H9 (cell line): Measurements from ENCODE around the gene ERCC6L. TPM values are rescaled to one million over a fixed set of nuclear protein-coding genes. Genes with fewer than 3 reads are reported as not detected.
A peak's percentile ranks its signal among the peaks of the same experiment; 100 is the strongest.

Experiments used
- DNase-seq: peaks from one replicate; pipeline ENCODE4 v3.0.0-alpha.2; 2017
- H2AFZ ChIP-seq: one replicate; pipeline ENCODE4 v1.6.1; 2013; ENCODE audit warnings: mild to moderate bottlenecking, low read length, control low read depth, moderate library complexity
- H2AK5ac ChIP-seq: 2 replicates; pipeline ENCODE4 v1.6.1; 2013; ENCODE audit warnings: low read length, control low read depth, mixed read lengths; ENCODE audit not compliant: insufficient read length
- H2BK120ac ChIP-seq: one replicate; pipeline ENCODE4 v1.6.1; 2013; ENCODE audit warnings: low read depth, mild to moderate bottlenecking, low read length, control low read depth, inconsistent platforms; ENCODE audit not compliant: poor library complexity, severe bottlenecking
- H2BK12ac ChIP-seq: 2 replicates; pipeline ENCODE4 v1.6.1; 2013; ENCODE audit warnings: low read length, control low read depth, mixed read lengths, low read depth; ENCODE audit not compliant: insufficient read length
- H2BK15ac ChIP-seq: 2 replicates; pipeline ENCODE4 v1.6.1; 2013; ENCODE audit warnings: low read depth, low read length, control low read depth
- H2BK20ac ChIP-seq: one replicate; pipeline ENCODE4 v1.6.1; 2013; ENCODE audit warnings: low read depth, mild to moderate bottlenecking, low read length, control low read depth, inconsistent platforms; ENCODE audit not compliant: poor library complexity, severe bottlenecking
- H2BK5ac ChIP-seq: 2 replicates; pipeline ENCODE4 v1.6.1; 2013; ENCODE audit warnings: low read length, control low read depth, mixed read lengths; ENCODE audit not compliant: insufficient read length
- H3K14ac ChIP-seq: 2 replicates; pipeline ENCODE4 v1.6.1; 2013; ENCODE audit warnings: low read length, control low read depth; ENCODE audit not compliant: insufficient read depth
- H3K18ac ChIP-seq: 2 replicates; pipeline ENCODE4 v1.6.1; 2013; ENCODE audit warnings: low read depth, mild to moderate bottlenecking, mixed read lengths, low read length, control low read depth; ENCODE audit not compliant: insufficient read length
- H3K23ac ChIP-seq: 2 replicates; pipeline ENCODE4 v1.6.1; 2013; ENCODE audit warnings: low read length, control low read depth, mixed read lengths, low read depth; ENCODE audit not compliant: insufficient read length
- H3K23me2 ChIP-seq: 2 replicates; pipeline ENCODE4 v1.6.1; 2013; ENCODE audit warnings: low read depth, mild to moderate bottlenecking, mixed read lengths, low read length, control low read depth; ENCODE audit not compliant: insufficient read length, poor library complexity, severe bottlenecking
- H3K27ac ChIP-seq: 2 replicates; pipeline ENCODE4 v1.5.1; 2013; ENCODE audit warnings: low read length, control low read depth, mixed read lengths, low read depth; ENCODE audit not compliant: insufficient read length
- H3K27me3 ChIP-seq: 2 replicates; pipeline ENCODE4 v1.6.1; 2013; ENCODE audit warnings: low read length, control low read depth, inconsistent platforms; ENCODE audit not compliant: insufficient read depth
- H3K4ac ChIP-seq: 2 replicates; pipeline ENCODE4 v1.6.1; 2013; ENCODE audit warnings: low read depth, mild to moderate bottlenecking, control low read depth, inconsistent platforms, low read length, moderate library complexity
- H3K4me1 ChIP-seq: 2 replicates; pipeline ENCODE4 v1.6.1; 2013; ENCODE audit warnings: low read length, control low read depth, inconsistent platforms; ENCODE audit not compliant: insufficient read depth
- H3K4me2 ChIP-seq: 2 replicates; pipeline ENCODE4 v1.6.1; 2013; ENCODE audit warnings: low read length, control low read depth, mixed read lengths; ENCODE audit not compliant: insufficient read length, insufficient read depth
- H3K56ac ChIP-seq: 2 replicates; pipeline ENCODE4 v1.6.1; 2013; ENCODE audit warnings: low read depth, mild to moderate bottlenecking, mixed read lengths, low read length, control low read depth; ENCODE audit not compliant: insufficient read length
- H3K79me1 ChIP-seq: 2 replicates; pipeline ENCODE4 v1.6.1; 2013; ENCODE audit warnings: low read depth, mild to moderate bottlenecking, moderate library complexity, low read length, control low read depth, inconsistent platforms; ENCODE audit not compliant: insufficient read depth, poor library complexity, severe bottlenecking
- H3K79me2 ChIP-seq: 2 replicates; pipeline ENCODE4 v1.6.1; 2013; ENCODE audit warnings: low read length, control low read depth, inconsistent platforms; ENCODE audit not compliant: insufficient read depth
- H3K9ac ChIP-seq: 2 replicates; pipeline ENCODE4 v1.6.1; 2013; ENCODE audit warnings: low read length, control low read depth, mixed read lengths; ENCODE audit not compliant: insufficient read length; ENCODE audit errors: extremely low read depth
- H3K9me3 ChIP-seq: one replicate; pipeline ENCODE4 v1.6.1; 2013; ENCODE audit warnings: low read depth, low read length, inconsistent platforms; ENCODE audit not compliant: control insufficient read depth
- H3T11ph ChIP-seq: one replicate; pipeline ENCODE4 v1.6.1; 2013; ENCODE audit warnings: mild to moderate bottlenecking, low read length, control low read depth, inconsistent platforms
- H4K20me1 ChIP-seq: one replicate; pipeline ENCODE4 v1.6.1; 2013; ENCODE audit not compliant: control insufficient read depth, insufficient read length, insufficient read depth
- H4K5ac ChIP-seq: 2 replicates; pipeline ENCODE4 v1.6.1; 2013; ENCODE audit warnings: low read depth, mild to moderate bottlenecking, mixed read lengths, low read length, control low read depth; ENCODE audit not compliant: insufficient read length
- H4K8ac ChIP-seq: replicated peaks from 2 replicates; pipeline ENCODE4 v1.6.1; 2013; ENCODE audit warnings: low read length, control low read depth, mixed read lengths, low read depth; ENCODE audit not compliant: insufficient read length
- H4K91ac ChIP-seq: 2 replicates; pipeline ENCODE4 v1.6.1; 2013; ENCODE audit warnings: low read depth, mild to moderate bottlenecking, moderate library complexity, mixed read lengths, low read length, control low read depth; ENCODE audit not compliant: insufficient read length
- H3K27ac Mint-ChIP-seq, 3 experiments: 2 replicates in 2 of 3; 3 replicates in 1 of 3; pipeline ENCODE4 v1.8.0; 2020 to 2021; ENCODE audit warnings: mixed read lengths in 3 of 3, mild to moderate bottlenecking in 1 of 3, moderate library complexity in 1 of 3
- H3K27me3 Mint-ChIP-seq: 2 replicates; pipeline ENCODE4 v1.8.0; 2021; ENCODE audit warnings: low read depth, mild to moderate bottlenecking, moderate library complexity, mixed read lengths
- H3K36me3 Mint-ChIP-seq, 3 experiments: 2 replicates in 2 of 3; 3 replicates in 1 of 3; pipeline ENCODE4 v1.8.0; 2020 to 2021; ENCODE audit warnings: low read depth in 3 of 3, mixed read lengths in 3 of 3; ENCODE audit not compliant: insufficient read depth in 1 of 3
- H3K4me1 Mint-ChIP-seq, 2 experiments: 2 replicates each; pipeline ENCODE4 v1.8.0; 2020; ENCODE audit warnings: mixed read lengths in 2 of 2
- H3K4me3 Mint-ChIP-seq, 2 experiments: 2 replicates in 1 of 2; 3 replicates in 1 of 2; pipeline ENCODE4 v1.8.0; 2020 to 2021; ENCODE audit warnings: mild to moderate bottlenecking in 2 of 2, mixed read lengths in 2 of 2, moderate library complexity in 1 of 2
- H3K9me3 Mint-ChIP-seq, 2 experiments: 2 replicates in 1 of 2; 3 replicates in 1 of 2; pipeline ENCODE4 v1.8.0; 2020; ENCODE audit warnings: mild to moderate bottlenecking in 2 of 2, mixed read lengths in 2 of 2, moderate library complexity in 1 of 2
- CTCF ChIP-seq: fragments of 200-600 bp; sonication (generic); conservative IDR thresholded peaks from 3 replicates; pipeline ENCODE4 v1.8.0; 2021; ENCODE audit warnings: antibody characterized with exemption, mild to moderate bottlenecking
- WGBS: extraction: QIAGEN DNeasy Blood & Tissue Kit; methylation state at CpG from one replicate; pipeline ENCODE4 v1.1.7; 2013; ENCODE audit warnings: missing lambda C conversion rate, low lambda C conversion rate, mixed read lengths; ENCODE audit not compliant: insufficient read length; ENCODE audit errors: extremely low coverage; 5-methylcytosine and 5-hydroxymethylcytosine counted together
- total RNA-seq: library from RNA; stranded (reverse); gene quantifications from 2 replicates; pipeline ENCODE4 v1.2.1, GENCODE V29; 2021

ERCC6L gene
- total RNA-seq, 1 experiment from 2014 or later = 18.1 TPM

GRCh38 chrX:72255445-72255844 lies 16.6 kb upstream of the ERCC6L start:
- Histone ChIP-seq H2BK12ac (no peak overlapping the region), H2BK20ac (no peak overlapping the region), H3T11ph (no peak overlapping the region), H3K9me3 (peaks cover 4% of the 10 kb centered on the region), H4K5ac (no peak overlapping the region), H3K79me1 (no peaks in the 10 kb centered on the region), H2AK5ac (no peak overlapping the region), H3K23ac (no peak overlapping the region), H2BK15ac (no peak overlapping the region), H4K8ac (no peak overlapping the region), H3K4me2 (peak overlapping the region; percentile 38), H3K79me2 (no peaks in the 10 kb centered on the region), H4K91ac (no peak overlapping the region), H3K9ac (no peak overlapping the region), H3K23me2 (no peaks in the 10 kb centered on the region), H3K4ac (no peak overlapping the region), H2AFZ (no peak overlapping the region), H3K56ac (no peak overlapping the region), H3K18ac (no peak overlapping the region), H3K27me3 (no peaks in the 10 kb centered on the region), H2BK5ac (no peak overlapping the region), H3K4me1 (no peaks in the 10 kb centered on the region), H2BK120ac (no peak overlapping the region), H3K14ac (no peak overlapping the region; the same call in 1 of the 2 replicates), H3K27ac (no peak overlapping the region), H4K20me1 (no peaks in the 10 kb centered on the region)
- peak overlapping the region; percentile 43 to 73 for H3K4me3 Mint-ChIP-seq
- peaks cover 14 to 21% of the 10 kb centered on the region in 2 experiments for H3K4me1 Mint-ChIP-seq
- peaks cover 6% of the 10 kb centered on the region for H3K27me3 Mint-ChIP-seq
- WGBS = no CpG with 5 or more reads among the region's 24 CpGs
- peaks cover 58 to 66% of the 10 kb centered on the region in 2 experiments for H3K9me3 Mint-ChIP-seq
- no peak for TF ChIP-seq CTCF
- H3K27ac Mint-ChIP-seq = no peak overlapping the region
- DNase-seq = peak; percentile 47
- peaks cover 0 to 12% (median 9%) of the 10 kb centered on the region in 3 experiments; a peak in 5 of 7 replicates for H3K36me3 Mint-ChIP-seq
